H9 (cell line): ENCODE measurements around the gene DOK6. TPM values are rescaled to one million over a fixed set of nuclear protein-coding genes. Genes with fewer than 3 reads are reported as not detected.

Experiments
- DNase-seq: peaks from one replicate; pipeline ENCODE4 v3.0.0-alpha.2; 2017
- H2AFZ ChIP-seq: one replicate; pipeline ENCODE4 v1.6.1; 2013; ENCODE audit warnings: mild to moderate bottlenecking, low read length, control low read depth, moderate library complexity
- H2AK5ac ChIP-seq: 2 replicates; pipeline ENCODE4 v1.6.1; 2013; ENCODE audit warnings: low read length, control low read depth, mixed read lengths; ENCODE audit not compliant: insufficient read length
- H2BK120ac ChIP-seq: one replicate; pipeline ENCODE4 v1.6.1; 2013; ENCODE audit warnings: low read depth, mild to moderate bottlenecking, low read length, control low read depth, inconsistent platforms; ENCODE audit not compliant: poor library complexity, severe bottlenecking
- H2BK12ac ChIP-seq: 2 replicates; pipeline ENCODE4 v1.6.1; 2013; ENCODE audit warnings: low read length, control low read depth, mixed read lengths, low read depth; ENCODE audit not compliant: insufficient read length
- H2BK15ac ChIP-seq: 2 replicates; pipeline ENCODE4 v1.6.1; 2013; ENCODE audit warnings: low read depth, low read length, control low read depth
- H2BK20ac ChIP-seq: one replicate; pipeline ENCODE4 v1.6.1; 2013; ENCODE audit warnings: low read depth, mild to moderate bottlenecking, low read length, control low read depth, inconsistent platforms; ENCODE audit not compliant: poor library complexity, severe bottlenecking
- H2BK5ac ChIP-seq: 2 replicates; pipeline ENCODE4 v1.6.1; 2013; ENCODE audit warnings: low read length, control low read depth, mixed read lengths; ENCODE audit not compliant: insufficient read length
- H3K14ac ChIP-seq: 2 replicates; pipeline ENCODE4 v1.6.1; 2013; ENCODE audit warnings: low read length, control low read depth; ENCODE audit not compliant: insufficient read depth
- H3K18ac ChIP-seq: 2 replicates; pipeline ENCODE4 v1.6.1; 2013; ENCODE audit warnings: low read depth, mild to moderate bottlenecking, mixed read lengths, low read length, control low read depth; ENCODE audit not compliant: insufficient read length
- H3K23ac ChIP-seq: 2 replicates; pipeline ENCODE4 v1.6.1; 2013; ENCODE audit warnings: low read length, control low read depth, mixed read lengths, low read depth; ENCODE audit not compliant: insufficient read length
- H3K23me2 ChIP-seq: 2 replicates; pipeline ENCODE4 v1.6.1; 2013; ENCODE audit warnings: low read depth, mild to moderate bottlenecking, mixed read lengths, low read length, control low read depth; ENCODE audit not compliant: insufficient read length, poor library complexity, severe bottlenecking
- H3K27ac ChIP-seq: 2 replicates; pipeline ENCODE4 v1.5.1; 2013; ENCODE audit warnings: low read length, control low read depth, mixed read lengths, low read depth; ENCODE audit not compliant: insufficient read length
- H3K27me3 ChIP-seq: 2 replicates; pipeline ENCODE4 v1.6.1; 2013; ENCODE audit warnings: low read length, control low read depth, inconsistent platforms; ENCODE audit not compliant: insufficient read depth
- H3K4ac ChIP-seq: 2 replicates; pipeline ENCODE4 v1.6.1; 2013; ENCODE audit warnings: low read depth, mild to moderate bottlenecking, control low read depth, inconsistent platforms, low read length, moderate library complexity
- H3K4me1 ChIP-seq: 2 replicates; pipeline ENCODE4 v1.6.1; 2013; ENCODE audit warnings: low read length, control low read depth, inconsistent platforms; ENCODE audit not compliant: insufficient read depth
- H3K4me2 ChIP-seq: 2 replicates; pipeline ENCODE4 v1.6.1; 2013; ENCODE audit warnings: low read length, control low read depth, mixed read lengths; ENCODE audit not compliant: insufficient read length, insufficient read depth
- H3K56ac ChIP-seq: 2 replicates; pipeline ENCODE4 v1.6.1; 2013; ENCODE audit warnings: low read depth, mild to moderate bottlenecking, mixed read lengths, low read length, control low read depth; ENCODE audit not compliant: insufficient read length
- H3K79me1 ChIP-seq: 2 replicates; pipeline ENCODE4 v1.6.1; 2013; ENCODE audit warnings: low read depth, mild to moderate bottlenecking, moderate library complexity, low read length, control low read depth, inconsistent platforms; ENCODE audit not compliant: insufficient read depth, poor library complexity, severe bottlenecking
- H3K79me2 ChIP-seq: 2 replicates; pipeline ENCODE4 v1.6.1; 2013; ENCODE audit warnings: low read length, control low read depth, inconsistent platforms; ENCODE audit not compliant: insufficient read depth
- H3K9ac ChIP-seq: 2 replicates; pipeline ENCODE4 v1.6.1; 2013; ENCODE audit warnings: low read length, control low read depth, mixed read lengths; ENCODE audit not compliant: insufficient read length; ENCODE audit errors: extremely low read depth
- H3K9me3 ChIP-seq: one replicate; pipeline ENCODE4 v1.6.1; 2013; ENCODE audit warnings: low read depth, low read length, inconsistent platforms; ENCODE audit not compliant: control insufficient read depth
- H3T11ph ChIP-seq: one replicate; pipeline ENCODE4 v1.6.1; 2013; ENCODE audit warnings: mild to moderate bottlenecking, low read length, control low read depth, inconsistent platforms
- H4K20me1 ChIP-seq: one replicate; pipeline ENCODE4 v1.6.1; 2013; ENCODE audit not compliant: control insufficient read depth, insufficient read length, insufficient read depth
- H4K5ac ChIP-seq: 2 replicates; pipeline ENCODE4 v1.6.1; 2013; ENCODE audit warnings: low read depth, mild to moderate bottlenecking, mixed read lengths, low read length, control low read depth; ENCODE audit not compliant: insufficient read length
- H4K8ac ChIP-seq: replicated peaks from 2 replicates; pipeline ENCODE4 v1.6.1; 2013; ENCODE audit warnings: low read length, control low read depth, mixed read lengths, low read depth; ENCODE audit not compliant: insufficient read length
- H4K91ac ChIP-seq: 2 replicates; pipeline ENCODE4 v1.6.1; 2013; ENCODE audit warnings: low read depth, mild to moderate bottlenecking, moderate library complexity, mixed read lengths, low read length, control low read depth; ENCODE audit not compliant: insufficient read length
- H3K27ac Mint-ChIP-seq, 3 experiments: 2 replicates in 2 of 3; 3 replicates in 1 of 3; pipeline ENCODE4 v1.8.0; 2020 to 2021; ENCODE audit warnings: mixed read lengths in 3 of 3, mild to moderate bottlenecking in 1 of 3, moderate library complexity in 1 of 3
- H3K27me3 Mint-ChIP-seq: 2 replicates; pipeline ENCODE4 v1.8.0; 2021; ENCODE audit warnings: low read depth, mild to moderate bottlenecking, moderate library complexity, mixed read lengths
- H3K36me3 Mint-ChIP-seq, 3 experiments: 2 replicates in 2 of 3; 3 replicates in 1 of 3; pipeline ENCODE4 v1.8.0; 2020 to 2021; ENCODE audit warnings: low read depth in 3 of 3, mixed read lengths in 3 of 3; ENCODE audit not compliant: insufficient read depth in 1 of 3
- H3K4me1 Mint-ChIP-seq, 2 experiments: 2 replicates each; pipeline ENCODE4 v1.8.0; 2020; ENCODE audit warnings: mixed read lengths in 2 of 2
- H3K4me3 Mint-ChIP-seq, 2 experiments: 2 replicates in 1 of 2; 3 replicates in 1 of 2; pipeline ENCODE4 v1.8.0; 2020 to 2021; ENCODE audit warnings: mild to moderate bottlenecking in 2 of 2, mixed read lengths in 2 of 2, moderate library complexity in 1 of 2
- H3K9me3 Mint-ChIP-seq, 2 experiments: 2 replicates in 1 of 2; 3 replicates in 1 of 2; pipeline ENCODE4 v1.8.0; 2020; ENCODE audit warnings: mild to moderate bottlenecking in 2 of 2, mixed read lengths in 2 of 2, moderate library complexity in 1 of 2
- CTCF ChIP-seq: fragments of 200-600 bp; sonication (generic); conservative IDR thresholded peaks from 3 replicates; pipeline ENCODE4 v1.8.0; 2021; ENCODE audit warnings: antibody characterized with exemption, mild to moderate bottlenecking
- WGBS: extraction: QIAGEN DNeasy Blood & Tissue Kit; methylation state at CpG from one replicate; pipeline ENCODE4 v1.1.7; 2013; ENCODE audit warnings: missing lambda C conversion rate, low lambda C conversion rate, mixed read lengths; ENCODE audit not compliant: insufficient read length; ENCODE audit errors: extremely low coverage; 5-methylcytosine and 5-hydroxymethylcytosine counted together
- total RNA-seq: library from RNA; stranded (reverse); gene quantifications from 2 replicates; pipeline ENCODE4 v1.2.1, GENCODE V29; 2021

Gene DOK6
- total RNA-seq, 1 experiment from 2014 or later: 0.20 TPM

- H4K5ac ChIP-seq: no peak overlapping the region
- no peaks in the 10 kb centered on the region for H3K79me1 ChIP-seq
- no peak overlapping the region for H3T11ph ChIP-seq
- H3K4me2 ChIP-seq: no peak overlapping the region
- Mint-ChIP-seq H3K9me3 (no peaks in the 10 kb centered on the region), H3K4me1 (peaks cover 3 to 4% of the 10 kb centered on the region in 2 experiments; a peak in 3 of 4 replicates), H3K4me3 (no peak overlapping the region), H3K27ac (no peak overlapping the region), H3K36me3 (no peaks in the 10 kb centered on the region; a peak in 1 of 7 replicates), H3K27me3 (no peaks in the 10 kb centered on the region)
- H3K27ac ChIP-seq: no peak overlapping the region
- H3K56ac ChIP-seq: no peak overlapping the region
- no peak overlapping the region for H3K9ac ChIP-seq
- H2AFZ ChIP-seq: no peak overlapping the region
- WGBS: no CpG with 5 or more reads among the region's 4 CpGs
- no peak overlapping the region for H2BK12ac ChIP-seq
- no peak overlapping the region for H3K4ac ChIP-seq
- no peak for TF ChIP-seq CTCF
- H2BK20ac ChIP-seq: no peak overlapping the region
- no peak overlapping the region for H2BK120ac ChIP-seq
- no peak overlapping the region for H2BK15ac ChIP-seq
- no peak overlapping the region for H3K14ac ChIP-seq
- H3K23ac ChIP-seq: no peak overlapping the region
- no peaks in the 10 kb centered on the region for H3K9me3 ChIP-seq
- no peaks in the 10 kb centered on the region for H3K27me3 ChIP-seq
- no peak overlapping the region for H4K91ac ChIP-seq
- H4K20me1 ChIP-seq: no peaks in the 10 kb centered on the region
- no peaks in the 10 kb centered on the region for H3K23me2 ChIP-seq
- H3K18ac ChIP-seq: no peak overlapping the region
- H2AK5ac ChIP-seq: no peak overlapping the region
- DNase-seq: no peak
- H4K8ac ChIP-seq: no peak overlapping the region
- H3K4me1 ChIP-seq: no peaks in the 10 kb centered on the region
- H3K79me2 ChIP-seq: no peaks in the 10 kb centered on the region
- H2BK5ac ChIP-seq: no peak overlapping the region
Measured at GRCh38 chr18:69770238-69770637, 369.6 kb downstream of the DOK6 start.
